MM.1S (cell line): Measurements from ENCODE around the gene MEAK7.

ENCODE experiments used
- DNase-seq: peaks from one replicate; pipeline ENCODE4 v3.0.0-alpha.2; 2015
- H2AFZ ChIP-seq: fragments of 300-600 bp; sonication (generic); 2 replicates; pipeline ENCODE4 v1.6.0; 2016; ENCODE audit warnings: antibody characterized with exemption, low read length
- H3F3A ChIP-seq: fragments of 300-600 bp; sonication (generic); 2 replicates; pipeline ENCODE4 v1.6.1; 2016; ENCODE audit warnings: mild to moderate bottlenecking, antibody characterized with exemption, low read length, moderate library complexity, mixed read lengths; ENCODE audit not compliant: insufficient read depth
- H3K27ac ChIP-seq: fragments of 300-600 bp; sonication (generic); 2 replicates; pipeline ENCODE4 v1.5.1; 2016; ENCODE audit warnings: mild to moderate bottlenecking, low read length
- H3K27me3 ChIP-seq: fragments of 300-600 bp; sonication (generic); replicated peaks from 2 replicates; pipeline ENCODE4 v1.6.0; 2016; ENCODE audit warnings: low read length; ENCODE audit not compliant: insufficient read depth
- H3K36me3 ChIP-seq: fragments of 300-600 bp; sonication (generic); replicated peaks from 2 replicates; pipeline ENCODE4 v1.6.1; 2016; ENCODE audit warnings: mild to moderate bottlenecking, low read length, mixed read lengths; ENCODE audit not compliant: insufficient read depth
- H3K4me1 ChIP-seq: fragments of 300-600 bp; sonication (generic); 2 replicates; pipeline ENCODE4 v1.6.1; 2016; ENCODE audit warnings: low read length, mixed read lengths
- H3K4me2 ChIP-seq: fragments of 300-600 bp; sonication (generic); 2 replicates; pipeline ENCODE4 v1.6.0; 2016; ENCODE audit warnings: low read depth, low read length
- H3K4me3 ChIP-seq: fragments of 300-600 bp; sonication (generic); 2 replicates; pipeline ENCODE4 v1.5.1; 2016; ENCODE audit warnings: low read length, mixed read lengths
- H3K79me2 ChIP-seq: fragments of 300-600 bp; sonication (generic); 2 replicates; pipeline ENCODE4 v1.6.1; 2016; ENCODE audit warnings: mixed run types, low read length, mixed read lengths
- H3K9ac ChIP-seq: fragments of 300-600 bp; sonication (generic); 2 replicates; pipeline ENCODE4 v1.6.1; 2016; ENCODE audit warnings: low read length, mixed read lengths
- H3K9me2 ChIP-seq: fragments of 300-600 bp; sonication (generic); replicated peaks from 2 replicates; pipeline ENCODE4 v1.6.1; 2016; ENCODE audit warnings: mild to moderate bottlenecking, low read length, mixed read lengths; ENCODE audit not compliant: insufficient read depth
- H3K9me3 ChIP-seq: fragments of 300-600 bp; sonication (generic); replicated peaks from 2 replicates; pipeline ENCODE4 v1.6.1; 2016; ENCODE audit warnings: mild to moderate bottlenecking, low read length, mixed read lengths; ENCODE audit not compliant: insufficient read depth
- H4K20me1 ChIP-seq: fragments of 300-600 bp; sonication (generic); 2 replicates; pipeline ENCODE4 v1.6.1; 2016; ENCODE audit warnings: mild to moderate bottlenecking, low read length, moderate library complexity, mixed read lengths; ENCODE audit not compliant: insufficient read depth
- EZH2 ChIP-seq: fragments of 300-600 bp; sonication (generic); optimal IDR thresholded peaks from 2 replicates; pipeline ENCODE3; 2017; ENCODE audit warnings: low read depth, mild to moderate bottlenecking, antibody characterized with exemption, low read length, mixed read lengths
- EZH2phosphoT487 ChIP-seq: fragments of 300-600 bp; sonication (generic); IDR thresholded peaks from 2 replicates; pipeline ENCODE4 v1.6.1; 2018; ENCODE audit warnings: antibody characterized with exemption, low read length
- TF ChIP-seq, protein P1 (sequence below): fragments of 300-600 bp; sonication (generic); IDR thresholded peaks from 2 replicates; pipeline ENCODE4 v1.5.1; 2016; ENCODE audit warnings: antibody characterized with exemption, low read length, mixed read lengths

MEAK7 gene

GRCh38 chr16:84535408-84535807 lies 30.9 kb upstream of the MEAK7 start:
- no peaks in the 10 kb centered on the region for H3F3A ChIP-seq
- H3K27ac ChIP-seq: no peak overlapping the region
- H4K20me1 ChIP-seq: no peaks in the 10 kb centered on the region
- H3K4me2 ChIP-seq: no peak overlapping the region
- H3K4me3 ChIP-seq: no peak overlapping the region
- no peaks in the 10 kb centered on the region for H3K79me2 ChIP-seq
- no peaks in the 10 kb centered on the region for H3K4me1 ChIP-seq
- H3K9me3 ChIP-seq: no peaks in the 10 kb centered on the region
- no peak overlapping the region for H2AFZ ChIP-seq
- H3K27me3 ChIP-seq: no peaks in the 10 kb centered on the region
- H3K9me2 ChIP-seq: no peaks in the 10 kb centered on the region
- H3K9ac ChIP-seq: no peak overlapping the region
- no peak for DNase-seq
- H3K36me3 ChIP-seq: no peaks in the 10 kb centered on the region
- TF ChIP-seq EZH2phosphoT487 (no peak), EZH2 (no peak)
- TF ChIP-seq, protein P1, sequence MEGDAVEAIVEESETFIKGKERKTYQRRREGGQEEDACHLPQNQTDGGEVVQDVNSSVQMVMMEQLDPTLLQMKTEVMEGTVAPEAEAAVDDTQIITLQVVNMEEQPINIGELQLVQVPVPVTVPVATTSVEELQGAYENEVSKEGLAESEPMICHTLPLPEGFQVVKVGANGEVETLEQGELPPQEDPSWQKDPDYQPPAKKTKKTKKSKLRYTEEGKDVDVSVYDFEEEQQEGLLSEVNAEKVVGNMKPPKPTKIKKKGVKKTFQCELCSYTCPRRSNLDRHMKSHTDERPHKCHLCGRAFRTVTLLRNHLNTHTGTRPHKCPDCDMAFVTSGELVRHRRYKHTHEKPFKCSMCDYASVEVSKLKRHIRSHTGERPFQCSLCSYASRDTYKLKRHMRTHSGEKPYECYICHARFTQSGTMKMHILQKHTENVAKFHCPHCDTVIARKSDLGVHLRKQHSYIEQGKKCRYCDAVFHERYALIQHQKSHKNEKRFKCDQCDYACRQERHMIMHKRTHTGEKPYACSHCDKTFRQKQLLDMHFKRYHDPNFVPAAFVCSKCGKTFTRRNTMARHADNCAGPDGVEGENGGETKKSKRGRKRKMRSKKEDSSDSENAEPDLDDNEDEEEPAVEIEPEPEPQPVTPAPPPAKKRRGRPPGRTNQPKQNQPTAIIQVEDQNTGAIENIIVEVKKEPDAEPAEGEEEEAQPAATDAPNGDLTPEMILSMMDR: no peak

DNA sequence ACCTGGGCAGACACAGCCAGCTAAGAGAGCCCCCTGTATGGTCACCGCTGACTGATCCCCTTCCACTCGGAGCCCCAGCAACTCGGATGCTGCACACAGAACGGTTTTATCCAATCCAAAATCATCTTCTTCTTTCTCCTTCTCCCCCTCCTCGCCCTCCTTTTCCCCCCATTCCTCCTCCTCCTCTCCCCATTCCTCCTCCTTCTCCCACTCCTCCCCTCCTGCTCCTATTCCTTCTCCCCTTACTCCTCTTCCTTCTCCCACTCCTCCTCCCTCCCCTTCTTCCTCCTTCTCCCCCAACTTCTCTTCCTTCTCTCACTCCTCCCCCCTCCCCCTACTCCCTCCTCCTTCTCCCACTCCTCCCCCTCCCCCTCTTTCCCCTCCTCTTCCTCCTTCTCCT lies 30.4 kb upstream of the MEAK7 start:
- Histone ChIP-seq H3K4me3 (no peak overlapping the region), H3K27me3 (no peaks in the 10 kb centered on the region), H3K4me2 (no peak overlapping the region), H3K9ac (no peak overlapping the region), H3K36me3 (no peaks in the 10 kb centered on the region), H4K20me1 (no peaks in the 10 kb centered on the region), H3K4me1 (no peaks in the 10 kb centered on the region), H3K27ac (no peak overlapping the region), H3K9me2 (no peaks in the 10 kb centered on the region), H2AFZ (no peak overlapping the region), H3F3A (no peaks in the 10 kb centered on the region), H3K9me3 (no peaks in the 10 kb centered on the region), H3K79me2 (no peaks in the 10 kb centered on the region)
- DNase-seq: no peak
- TF ChIP-seq EZH2phosphoT487 (no peak), EZH2 (no peak)
- TF ChIP-seq, protein P1: no peak

DNA sequence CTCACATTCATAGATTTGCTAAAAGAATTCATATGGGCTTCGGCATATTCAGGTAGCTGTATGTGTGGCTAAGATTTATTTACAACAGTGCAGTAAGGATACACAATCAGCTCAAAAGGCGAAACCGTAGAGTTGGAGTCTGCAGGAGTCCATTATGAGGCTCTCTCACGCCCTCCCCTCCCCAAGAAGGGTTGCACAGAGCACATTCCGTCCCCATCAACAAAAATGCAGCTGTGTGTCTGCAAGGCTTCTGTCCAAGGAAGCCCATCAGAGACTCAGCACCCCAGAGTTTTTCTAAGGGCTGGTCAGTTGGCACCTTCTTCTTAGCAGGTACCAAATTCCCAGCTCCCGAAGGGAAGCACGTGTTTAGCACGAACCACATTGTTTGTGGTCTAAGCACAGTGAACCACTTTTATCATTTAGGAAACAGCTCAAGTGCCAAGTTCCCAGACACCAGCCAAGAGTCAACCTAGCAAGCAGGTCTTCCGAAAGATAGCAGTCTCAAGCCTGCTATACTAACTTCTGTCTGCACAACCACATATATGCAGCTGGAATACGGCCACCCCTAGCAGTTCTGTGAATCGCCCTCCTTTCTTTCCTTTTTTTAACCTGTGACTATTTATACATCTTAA lies 28.5 kb upstream of the MEAK7 start:
- no peak for DNase-seq
- no peak overlapping the region for H3K4me3 ChIP-seq
- H3K9me3 ChIP-seq: no peaks in the 10 kb centered on the region
- H3K4me1 ChIP-seq: no peaks in the 10 kb centered on the region
- no peak overlapping the region for H2AFZ ChIP-seq
- no peaks in the 10 kb centered on the region for H3F3A ChIP-seq
- H3K27me3 ChIP-seq: no peaks in the 10 kb centered on the region
- H3K36me3 ChIP-seq: no peaks in the 10 kb centered on the region
- H3K4me2 ChIP-seq: no peak overlapping the region
- no peaks in the 10 kb centered on the region for H3K9me2 ChIP-seq
- H3K79me2 ChIP-seq: no peaks in the 10 kb centered on the region
- no peak overlapping the region for H3K9ac ChIP-seq
- no peak for TF ChIP-seq EZH2
- TF ChIP-seq, protein P1: no peak
- no peak for TF ChIP-seq EZH2phosphoT487
- H4K20me1 ChIP-seq: no peaks in the 10 kb centered on the region
- H3K27ac ChIP-seq: no peak overlapping the region
